GM19328 (cell line): ENCODE results near the gene LRRC36.

ENCODE experiments used
- ATAC-seq: cut with Tn5 transposase; IDR thresholded peaks from one replicate; pipeline ENCODE4 v1.9.1; 2021; ENCODE audit warnings: mild to moderate bottlenecking, moderate library complexity; ENCODE audit not compliant: unreplicated experiment

LRRC36 gene

GRCh38 chr16:67294171-67294757, 32.4 kb upstream of the LRRC36 start:
- no peak for ATAC-seq

- ATAC-seq: no peak
Measured at GRCh38 chr16:67294938-67295361, 31.7 kb upstream of the LRRC36 start.

- ATAC-seq: no peak
Measured at GRCh38 chr16:67296420-67296819, 30.2 kb upstream of the LRRC36 start.

GRCh38 chr16:67298277-67298676, 28.3 kb upstream of the LRRC36 start:
- no peak for ATAC-seq

- ATAC-seq: no peak
Measured at GRCh38 chr16:67299269-67299668, 27.3 kb upstream of the LRRC36 start.

- no peak for ATAC-seq
Measured at GRCh38 chr16:67301080-67301782, 25.4 kb upstream of the LRRC36 start.

GRCh38 chr16:67302076-67302475, 24.5 kb upstream of the LRRC36 start:
- ATAC-seq: no peak

- ATAC-seq: no peak
Measured at GRCh38 chr16:67302970-67303369, 23.6 kb upstream of the LRRC36 start.

- ATAC-seq: no peak
Measured at GRCh38 chr16:67304020-67304419, 22.6 kb upstream of the LRRC36 start.

- no peak for ATAC-seq
Measured at GRCh38 chr16:67305216-67306071, 21.2 kb upstream of the LRRC36 start.

- no peak for ATAC-seq
Measured at GRCh38 chr16:67310561-67310960, 16.1 kb upstream of the LRRC36 start.

- ATAC-seq: no peak
Measured at GRCh38 chr16:67311607-67312488, 14.8 kb upstream of the LRRC36 start.

- no peak for ATAC-seq
Measured at GRCh38 chr16:67312719-67313118, 13.9 kb upstream of the LRRC36 start.

- ATAC-seq: no peak
Measured at GRCh38 chr16:67317853-67318252, 8.8 kb upstream of the LRRC36 start.

- no peak for ATAC-seq
Measured at GRCh38 chr16:67326115-67326471, 522 bp upstream of the LRRC36 start.

- no peak for ATAC-seq
Measured at GRCh38 chr16:67327743-67328142, 1.1 kb downstream of the LRRC36 start.

- no peak for ATAC-seq
Measured at GRCh38 chr16:67329901-67330300, 3.3 kb downstream of the LRRC36 start.

- no peak for ATAC-seq
Measured at GRCh38 chr16:67333315-67333714, 6.7 kb downstream of the LRRC36 start.

- no peak for ATAC-seq
Measured at GRCh38 chr16:67336116-67336515, 9.5 kb downstream of the LRRC36 start.

- ATAC-seq: no peak
Measured at GRCh38 chr16:67336648-67337047, 10.0 kb downstream of the LRRC36 start.

- ATAC-seq: no peak
Measured at GRCh38 chr16:67339453-67339852, 12.8 kb downstream of the LRRC36 start.
